Stomach smooth muscle (tissue), 2 donors: ENCODE results near the gene COIL.
"Not testable (repeated sequence)": the region's sequence is repeated elsewhere in the genome, so short reads cannot be mapped to it uniquely, and the experiment has no call there.

Experiments used
- H3K27ac ChIP-seq: one replicate; pipeline ENCODE4 v1.7.0; 2013; ENCODE audit warnings: mild to moderate bottlenecking, low read length, inconsistent platforms
- H3K27me3 ChIP-seq, 2 donors: one replicate each; pipeline ENCODE4 v1.7.0; 2013; ENCODE audit warnings: low read length in 2 of 2; ENCODE audit not compliant: insufficient read depth in 2 of 2, control insufficient read depth in 1 of 2
- H3K36me3 ChIP-seq, 2 donors: one replicate each; pipeline ENCODE4 v1.7.0; 2013; ENCODE audit warnings: low read length in 2 of 2; ENCODE audit not compliant: control insufficient read depth in 2 of 2, insufficient read depth in 2 of 2
- H3K4me1 ChIP-seq: one replicate; pipeline ENCODE4 v1.7.0; 2013; ENCODE audit warnings: low read length; ENCODE audit not compliant: control insufficient read depth, insufficient read depth
- H3K4me3 ChIP-seq, 2 donors: one replicate each; pipeline ENCODE4 v1.7.0; 2013; ENCODE audit warnings: low read length in 2 of 2
- H3K9ac ChIP-seq, 2 donors: one replicate each; pipeline ENCODE4 v1.7.0; 2013; ENCODE audit warnings: low read length in 2 of 2, mild to moderate bottlenecking in 1 of 2
- H3K9me3 ChIP-seq, 2 donors: one replicate each; pipeline ENCODE4 v1.7.0; 2013; ENCODE audit warnings: low read length in 2 of 2; ENCODE audit not compliant: control insufficient read depth in 2 of 2
- donor health status: healthy.
- donor health status: Pancreatic carcinoma.

COIL gene

DNA sequence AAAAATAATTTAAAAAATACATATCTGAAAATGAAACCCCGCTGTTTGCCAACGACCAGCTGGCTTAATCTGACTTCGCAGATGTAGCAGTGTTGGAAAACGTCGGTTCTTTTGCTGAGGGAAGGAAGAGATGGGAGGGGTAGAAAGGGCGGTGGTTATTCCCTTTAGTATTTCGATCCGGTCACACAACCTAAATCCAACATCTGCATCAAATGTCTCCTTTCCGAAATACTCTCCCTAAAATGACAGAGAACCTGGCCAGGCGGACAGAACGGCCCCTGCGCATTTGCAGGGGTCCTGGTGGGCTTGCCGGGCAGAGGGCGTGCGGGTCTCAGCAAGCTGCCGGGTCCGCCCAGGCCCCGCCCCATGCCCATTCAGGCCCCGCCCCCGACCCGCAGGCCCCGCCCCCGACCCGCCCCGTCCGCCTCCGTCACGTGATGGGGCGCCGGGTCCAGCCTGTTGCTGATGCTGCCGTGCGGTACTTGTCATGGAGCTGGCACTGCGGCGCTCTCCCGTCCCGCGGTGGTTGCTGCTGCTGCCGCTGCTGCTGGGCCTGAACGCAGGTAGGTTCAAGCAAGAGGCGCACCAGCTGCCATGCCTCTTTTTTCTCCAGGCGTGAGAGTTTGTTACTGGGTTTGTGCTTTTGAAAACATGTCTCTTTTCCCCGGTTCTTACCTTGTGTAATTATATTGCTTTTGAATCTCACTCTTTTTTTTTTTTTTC is 17.0 kb upstream of the COIL start, which contains the start of gene SCPEP1:
TSS of gene SCPEP1 (plus strand) at position 459 of the 723 bp plus-strand sequence. CDS start at position 488, 29 bp downstream.
- Histone ChIP-seq H3K36me3 (peaks cover 0 to 8% of the 10 kb centered on the region in 2 donors), H3K27ac (peak within 1 kb of the TSS; percentile 31), H3K9ac (peak within 1 kb of the TSS; percentile 61 to 69), H3K4me3 (peak within 1 kb of the TSS; percentile 91 to 93), H3K27me3 (no peaks in the 10 kb centered on the region), H3K4me1 (peaks cover 21% of the 10 kb centered on the region), H3K9me3 (no peaks in the 10 kb centered on the region)

DNA sequence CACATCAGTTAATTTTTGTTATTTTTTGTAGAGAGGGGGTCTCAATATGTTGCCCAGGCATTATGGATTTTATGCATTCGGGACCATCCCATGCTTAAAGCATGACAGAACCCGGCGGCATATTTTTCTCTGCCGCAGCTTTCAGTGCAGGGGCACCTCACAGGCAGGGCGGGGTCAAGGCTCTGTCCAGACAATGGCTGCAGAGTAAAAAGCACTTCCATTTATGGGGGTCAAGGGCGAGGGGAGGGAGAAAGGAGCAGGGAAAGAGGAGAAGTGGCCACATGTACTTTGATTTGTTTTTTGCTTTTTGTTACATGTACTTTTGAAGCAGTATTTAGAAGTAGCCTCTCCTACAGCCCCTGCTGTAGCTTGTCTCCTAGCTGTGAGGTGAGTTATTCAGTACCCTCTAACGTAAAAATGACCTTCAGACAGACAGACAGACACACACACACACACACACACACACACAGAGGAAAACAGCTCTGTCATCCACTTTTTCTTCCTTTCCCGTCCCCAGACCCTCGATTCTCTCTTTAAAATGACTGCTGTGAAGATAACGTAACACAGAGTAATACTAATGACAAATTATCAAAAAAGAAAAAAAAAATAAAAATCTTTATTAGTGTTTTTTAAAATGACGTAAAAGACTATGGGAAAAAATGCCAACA is 16.2 kb upstream of the COIL start:
- H3K27me3 ChIP-seq, result no peaks in the 10 kb centered on the region
- peaks cover 21% of the 10 kb centered on the region for H3K4me1 ChIP-seq
- peaks cover 0 to 7% of the 10 kb centered on the region in 2 donors for H3K36me3 ChIP-seq
- no peak overlapping the region for H3K27ac ChIP-seq
- H3K9ac ChIP-seq, result peak overlapping the region; percentile 53 to 69
- no peaks in the 10 kb centered on the region for H3K9me3 ChIP-seq
- H3K4me3 ChIP-seq, result peak overlapping the region; percentile 25 to 93

DNA sequence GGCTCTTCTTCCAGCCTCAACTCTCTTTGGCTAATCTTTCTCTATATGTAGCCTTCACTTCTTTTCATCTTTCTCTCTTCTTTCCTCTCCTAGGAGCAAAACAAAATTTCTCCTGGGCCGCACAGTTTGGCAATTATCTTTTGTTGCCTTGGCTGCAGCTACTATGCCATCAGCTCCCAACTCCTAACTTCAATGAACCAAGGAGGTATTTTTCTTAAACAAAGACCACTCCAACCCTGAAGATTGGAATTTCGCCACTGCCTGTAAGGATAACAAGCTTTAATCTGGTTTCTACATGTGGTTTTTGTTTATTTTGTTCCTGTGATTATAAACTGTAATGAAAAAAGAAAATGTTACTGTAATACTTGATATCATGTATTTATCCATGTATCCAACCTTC is 14.8 kb upstream of the COIL start:
- no peaks in the 10 kb centered on the region for H3K36me3 ChIP-seq

DNA sequence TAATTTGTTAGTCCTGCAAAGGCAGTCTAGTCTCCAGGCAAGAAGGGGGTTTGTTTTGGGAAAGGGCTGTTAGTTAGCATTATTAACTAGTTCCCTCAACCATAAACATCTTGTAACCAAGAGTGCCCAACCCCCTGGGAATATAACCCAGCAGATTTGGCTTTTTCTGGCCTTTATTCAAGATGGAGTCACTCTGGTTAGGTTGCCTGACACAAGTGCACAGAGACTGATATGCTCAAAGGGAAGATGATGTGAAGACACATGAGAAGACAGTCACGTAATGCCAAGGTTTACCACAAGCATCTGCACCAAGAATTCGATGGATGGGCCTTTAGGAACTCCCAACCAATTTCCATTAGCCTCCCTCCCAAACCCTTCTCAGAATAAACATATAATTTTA is 13.2 kb upstream of the COIL start:
- H3K27ac ChIP-seq, result no peak overlapping the region
- no peak overlapping the region for H3K9ac ChIP-seq
- H3K4me1 ChIP-seq, result peaks cover 14% of the 10 kb centered on the region
- no peaks in the 10 kb centered on the region for H3K27me3 ChIP-seq
- no peaks in the 10 kb centered on the region for H3K9me3 ChIP-seq
- H3K36me3 ChIP-seq, result no peaks in the 10 kb centered on the region
- no peak overlapping the region for H3K4me3 ChIP-seq

More for the DNA sequence above, 14.8 kb upstream of the COIL start:
- Histone ChIP-seq H3K27ac (no peak overlapping the region), H3K9ac (no peak overlapping the region), H3K9me3 (no peaks in the 10 kb centered on the region), H3K4me1 (peaks cover 21% of the 10 kb centered on the region), H3K27me3 (no peaks in the 10 kb centered on the region), H3K4me3 (no peak overlapping the region)

DNA sequence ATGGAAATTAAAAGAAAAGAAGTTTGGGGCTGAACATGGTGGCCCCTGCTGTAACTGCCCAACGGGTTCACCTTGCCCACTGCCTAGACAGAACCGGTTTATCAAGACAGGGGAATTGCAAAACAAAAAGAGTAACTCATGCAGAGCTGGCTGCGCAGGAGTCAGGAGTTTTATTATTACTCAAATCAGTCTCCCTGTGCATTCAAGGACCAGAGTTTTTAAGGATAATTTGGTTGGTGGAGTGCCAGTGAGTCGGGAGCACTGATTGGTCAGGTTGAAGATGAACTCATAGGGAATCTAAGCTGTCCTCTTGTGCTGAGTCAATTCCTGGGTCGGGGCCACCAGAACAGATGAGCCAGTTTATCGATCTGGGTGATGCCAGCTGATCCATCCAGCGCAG is 12.7 kb upstream of the COIL start:
- H3K27me3 ChIP-seq, result no peaks in the 10 kb centered on the region
- H3K4me1 ChIP-seq, result peaks cover 9% of the 10 kb centered on the region
- H3K9me3 ChIP-seq, result no peaks in the 10 kb centered on the region
- no peaks in the 10 kb centered on the region for H3K36me3 ChIP-seq
- H3K27ac ChIP-seq, result no peak overlapping the region
- H3K4me3 ChIP-seq, result no peak overlapping the region
- H3K9ac ChIP-seq, result no peak overlapping the region

DNA sequence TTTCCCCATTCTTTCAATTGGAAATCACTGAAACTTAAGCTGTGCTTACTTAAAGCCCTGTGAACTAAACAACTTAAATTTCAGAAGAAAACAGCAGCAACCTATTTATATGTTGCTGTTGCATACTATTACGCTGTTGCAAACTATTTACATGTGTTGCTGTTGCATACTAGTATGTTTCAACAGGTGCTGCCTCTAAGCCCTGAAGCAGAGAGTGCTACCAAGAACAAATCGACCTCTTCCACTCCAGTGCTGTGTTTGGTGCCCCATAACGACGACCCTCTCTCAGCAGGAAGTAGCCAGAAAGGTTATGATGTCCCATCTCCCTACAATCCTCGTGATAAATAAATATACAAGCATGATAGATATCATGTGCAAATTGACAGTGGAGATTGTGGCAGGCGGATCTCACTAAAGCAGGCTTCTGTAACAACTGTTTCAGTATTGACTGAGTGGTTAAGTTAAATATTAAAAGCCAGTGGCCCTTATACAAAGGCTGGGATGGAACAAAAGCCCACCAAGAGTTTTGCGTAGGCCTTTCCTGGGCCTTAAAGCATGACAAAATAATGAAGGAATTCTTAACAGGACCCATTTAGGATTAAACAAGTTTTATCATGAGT is 11.4 kb upstream of the COIL start:
- no peaks in the 10 kb centered on the region for H3K36me3 ChIP-seq
- H3K4me1 ChIP-seq, result peaks cover 6% of the 10 kb centered on the region
- no peak overlapping the region for H3K9ac ChIP-seq
- no peak overlapping the region for H3K4me3 ChIP-seq
- H3K27ac ChIP-seq, result no peak overlapping the region
- no peaks in the 10 kb centered on the region for H3K27me3 ChIP-seq
- H3K9me3 ChIP-seq, result no peaks in the 10 kb centered on the region

DNA sequence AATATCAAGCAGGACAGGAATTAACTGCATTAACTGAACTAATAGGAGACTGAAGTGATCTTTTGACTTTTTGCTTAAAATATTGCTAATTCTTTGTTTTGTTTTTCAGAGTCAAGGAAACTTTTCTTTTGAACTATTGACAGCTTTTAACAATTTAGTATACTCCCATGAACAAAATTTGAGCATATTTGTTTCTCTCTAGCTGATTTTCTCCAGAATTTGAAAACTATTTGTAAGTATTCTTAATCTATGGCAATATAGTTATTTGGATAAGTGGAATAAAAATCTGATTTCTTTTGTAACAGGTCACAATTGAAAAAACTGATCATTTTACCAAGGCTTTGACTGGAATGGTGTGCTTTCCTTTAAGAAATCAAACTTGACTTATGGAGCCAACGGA is 10.1 kb upstream of the COIL start:
- H3K27me3 ChIP-seq, result no peaks in the 10 kb centered on the region
- H3K27ac ChIP-seq, result no peak overlapping the region
- H3K9ac ChIP-seq, result no peak overlapping the region

DNA sequence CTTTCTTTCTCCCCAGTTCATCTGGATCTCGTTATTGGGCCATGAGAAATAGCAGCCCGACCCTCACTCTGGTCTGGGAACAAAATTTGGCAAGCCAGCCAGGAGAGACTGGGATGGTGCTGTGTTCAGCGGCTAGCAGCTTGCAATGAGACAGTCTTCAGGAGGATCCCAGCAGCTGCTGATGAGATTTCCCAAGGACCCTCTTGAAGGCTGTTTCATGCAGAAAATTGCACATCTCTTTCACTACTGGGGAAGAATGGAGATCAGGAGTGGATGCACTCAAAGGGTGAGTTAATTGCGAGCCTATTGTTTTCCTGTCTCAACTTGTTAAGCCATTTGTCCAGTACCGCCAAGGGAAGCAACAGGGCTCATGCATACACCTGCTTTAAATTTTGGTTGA is 5.5 kb upstream of the COIL start:
- no peak overlapping the region for H3K4me3 ChIP-seq
- H3K27ac ChIP-seq, result no peak overlapping the region
- no peaks in the 10 kb centered on the region for H3K27me3 ChIP-seq
- no peak overlapping the region for H3K9ac ChIP-seq
- no peaks in the 10 kb centered on the region for H3K9me3 ChIP-seq
- H3K4me1 ChIP-seq, result no peaks in the 10 kb centered on the region
- no peaks in the 10 kb centered on the region for H3K36me3 ChIP-seq

More for the DNA sequence above, 10.1 kb upstream of the COIL start:
- no peaks in the 10 kb centered on the region for H3K36me3 ChIP-seq
- H3K9me3 ChIP-seq, result no peaks in the 10 kb centered on the region
- no peak overlapping the region for H3K4me3 ChIP-seq
- H3K4me1 ChIP-seq, result no peaks in the 10 kb centered on the region

DNA sequence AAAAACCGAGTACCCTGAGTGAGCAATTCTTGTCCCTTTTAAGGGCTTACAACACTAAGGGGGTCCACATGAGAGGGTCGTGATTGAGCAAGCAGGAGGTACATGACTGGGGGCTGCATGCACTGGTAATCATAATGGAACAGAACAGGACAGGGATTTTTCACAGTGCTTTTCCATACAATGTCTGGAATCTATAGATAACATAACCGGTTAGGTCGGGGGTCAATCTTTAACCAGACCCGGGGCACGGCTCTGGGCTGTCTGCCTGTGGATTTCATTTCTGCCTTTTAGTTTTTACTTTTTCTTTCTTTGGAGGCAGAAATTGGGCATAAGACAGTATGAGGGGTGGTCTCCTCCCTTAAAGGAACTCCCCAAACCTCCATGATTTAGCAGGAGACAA is 4.8 kb upstream of the COIL start:
- H3K4me1 ChIP-seq, H3K4me3 ChIP-seq, H3K9ac ChIP-seq, H3K27ac ChIP-seq, H3K9me3 ChIP-seq, H3K36me3 ChIP-seq, H3K27me3 ChIP-seq: not testable (repeated sequence)

DNA sequence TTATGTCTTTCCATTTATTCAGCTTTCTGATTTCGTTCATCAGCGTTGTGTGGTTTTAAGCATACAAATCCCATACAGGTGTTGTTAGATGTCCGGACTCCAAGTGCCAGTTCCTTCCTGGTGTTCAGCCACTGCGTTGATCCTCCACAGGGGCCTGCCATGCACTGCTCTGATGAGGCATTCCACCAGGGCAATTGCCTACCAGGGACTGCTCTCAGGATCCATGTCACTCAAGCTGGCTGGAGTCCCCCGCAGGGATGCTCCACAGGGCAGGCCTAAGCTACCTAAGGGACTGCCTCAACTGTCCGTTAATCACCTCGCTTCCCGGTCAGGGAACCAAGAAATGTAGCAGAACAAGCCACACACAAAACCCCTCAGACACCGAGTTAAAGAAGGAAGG is 4.4 kb upstream of the COIL start:
- H3K4me3 ChIP-seq, H3K9ac ChIP-seq, H3K4me1 ChIP-seq, H3K27me3 ChIP-seq, H3K9me3 ChIP-seq, H3K27ac ChIP-seq, H3K36me3 ChIP-seq: not testable (repeated sequence)

DNA sequence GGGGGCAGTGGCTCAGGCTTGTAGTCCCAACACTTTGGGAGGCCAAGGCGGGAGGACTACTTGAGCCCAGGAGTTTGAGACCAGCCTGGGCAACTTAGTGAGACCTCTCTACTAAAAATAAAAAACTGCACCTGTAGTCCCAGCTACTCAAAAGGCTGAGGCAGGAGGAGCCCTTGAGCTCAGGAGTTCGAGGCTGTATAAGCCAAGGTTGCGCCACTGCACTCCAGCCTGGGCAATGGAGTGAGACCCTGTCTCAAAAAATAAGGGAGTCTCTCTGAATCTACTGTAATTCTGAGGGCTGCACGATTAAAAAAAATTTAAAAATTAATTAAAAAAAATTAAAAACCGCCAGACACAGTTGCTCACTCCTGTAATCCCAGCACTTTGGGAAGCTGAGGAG is 3.9 kb downstream of the COIL start:
- no peak overlapping the region for H3K27ac ChIP-seq
- H3K4me3 ChIP-seq, result no peak overlapping the region
- no peak overlapping the region for H3K9ac ChIP-seq
- H3K4me1 ChIP-seq, result peaks cover 9% of the 10 kb centered on the region
- no peaks in the 10 kb centered on the region for H3K9me3 ChIP-seq
- no peaks in the 10 kb centered on the region for H3K36me3 ChIP-seq
- H3K27me3 ChIP-seq, result no peaks in the 10 kb centered on the region
